H7 (cell line): ENCODE data around the gene TRIM40. TPM values are rescaled to one million over a fixed set of nuclear protein-coding genes. Genes with fewer than 3 reads are reported as not detected.
"Not testable (repeated sequence)": the region's sequence is repeated elsewhere in the genome, so short reads cannot be mapped to it uniquely, and the experiment has no call there.

Experiments used
- DNase-seq: peaks from one replicate; pipeline ENCODE4 v3.0.0; 2012
- H3K27me3 ChIP-seq: 2 replicates; pipeline ENCODE4 v1.6.0; 2011; ENCODE audit warnings: mild to moderate bottlenecking, low read length; ENCODE audit not compliant: control insufficient read depth, insufficient read depth
- H3K36me3 ChIP-seq: replicated peaks from 2 replicates; pipeline ENCODE4 v1.5.1; 2011; ENCODE audit warnings: low read length; ENCODE audit not compliant: control insufficient read depth, insufficient read depth
- H3K4me3 ChIP-seq: 2 replicates; pipeline ENCODE4 v1.5.1; 2011; ENCODE audit warnings: low read depth, mild to moderate bottlenecking, control low read depth, low read length, moderate library complexity; ENCODE audit not compliant: insufficient read depth
- total RNA-seq: library from RNA; depleted of rRNA; stranded (reverse); fragments of >200 nt; shearing (Covaris generic); gene quantifications from 2 replicates; pipeline ENCODE4 v1.2.3, GENCODE V29; 2014

TRIM40 gene
- total RNA-seq, 1 experiment from 2014 or later, result not detected

- DNase-seq, result no peak
- peaks cover 64% of the 10 kb centered on the region for H3K27me3 ChIP-seq
- H3K36me3 ChIP-seq, result no peaks in the 10 kb centered on the region
- no peak overlapping the region for H3K4me3 ChIP-seq
Observed at GRCh38 chr6:30129265-30130178, 6.4 kb upstream of the TRIM40 start.

GRCh38 chr6:30130179-30130679, 5.7 kb upstream of the TRIM40 start:
- peaks cover 63% of the 10 kb centered on the region for H3K27me3 ChIP-seq
- no peak for DNase-seq
- no peak overlapping the region for H3K4me3 ChIP-seq
- H3K36me3 ChIP-seq, result no peaks in the 10 kb centered on the region

- no peak overlapping the region for H3K4me3 ChIP-seq
- H3K27me3 ChIP-seq, result peaks cover 56% of the 10 kb centered on the region
- DNase-seq, result peak; percentile 85
- H3K36me3 ChIP-seq, result no peaks in the 10 kb centered on the region
Observed at GRCh38 chr6:30130887-30131862, 4.8 kb upstream of the TRIM40 start.

- Histone ChIP-seq H3K27me3 (peaks cover 49% of the 10 kb centered on the region), H3K36me3 (no peaks in the 10 kb centered on the region), H3K4me3 (no peak overlapping the region)
- DNase-seq, result no peak
Observed at GRCh38 chr6:30131947-30132497, 3.9 kb upstream of the TRIM40 start.

- H3K27me3 ChIP-seq, result peaks cover 18% of the 10 kb centered on the region
- H3K4me3 ChIP-seq, result no peak overlapping the region
- no peaks in the 10 kb centered on the region for H3K36me3 ChIP-seq
- DNase-seq, result no peak
Observed at GRCh38 chr6:30135147-30135546, 793 bp upstream of the TRIM40 start.

GRCh38 chr6:30136570-30137286, 788 bp downstream of the TRIM40 start:
- Histone ChIP-seq H3K27me3 (peaks cover 6% of the 10 kb centered on the region), H3K4me3 (no peak overlapping the region), H3K36me3 (no peaks in the 10 kb centered on the region)
- DNase-seq, result no peak

- DNase-seq, H3K36me3 ChIP-seq, H3K27me3 ChIP-seq, H3K4me3 ChIP-seq: not testable (repeated sequence)
Observed at GRCh38 chr6:30140240-30140639, 4.3 kb downstream of the TRIM40 start.

- no peak overlapping the region for H3K4me3 ChIP-seq
- no peaks in the 10 kb centered on the region for H3K36me3 ChIP-seq
- H3K27me3 ChIP-seq, result peaks cover 2% of the 10 kb centered on the region
- DNase-seq, result no peak
Observed at GRCh38 chr6:30142665-30143064, 6.7 kb downstream of the TRIM40 start.

GRCh38 chr6:30143780-30144179, 7.8 kb downstream of the TRIM40 start:
- Histone ChIP-seq H3K27me3 (peaks cover 2% of the 10 kb centered on the region), H3K36me3 (no peaks in the 10 kb centered on the region), H3K4me3 (no peak overlapping the region)
- no peak for DNase-seq

- no peak overlapping the region for H3K4me3 ChIP-seq
- peaks cover 2% of the 10 kb centered on the region for H3K27me3 ChIP-seq
- no peak for DNase-seq
- no peaks in the 10 kb centered on the region for H3K36me3 ChIP-seq
Observed at GRCh38 chr6:30144811-30145210, 8.9 kb downstream of the TRIM40 start.

GRCh38 chr6:30145818-30146217, 9.9 kb downstream of the TRIM40 start:
- Histone ChIP-seq H3K27me3 (peaks cover 3% of the 10 kb centered on the region), H3K4me3 (no peak overlapping the region), H3K36me3 (no peaks in the 10 kb centered on the region)
- DNase-seq, result peak; percentile 67

- no peak overlapping the region for H3K4me3 ChIP-seq
- no peak for DNase-seq
- peaks cover 3% of the 10 kb centered on the region for H3K27me3 ChIP-seq
- no peaks in the 10 kb centered on the region for H3K36me3 ChIP-seq
Observed at GRCh38 chr6:30147096-30147495, 11.2 kb downstream of the TRIM40 start.

- peaks cover 5% of the 10 kb centered on the region for H3K27me3 ChIP-seq
- no peaks in the 10 kb centered on the region for H3K36me3 ChIP-seq
- H3K4me3 ChIP-seq, result no peak overlapping the region
- DNase-seq, result no peak
Observed at GRCh38 chr6:30149234-30149633, 13.3 kb downstream of the TRIM40 start.
